Measurements from ENCODE around the gene BCL11B. TPM values are rescaled to one million over a fixed set of nuclear protein-coding genes. Genes with fewer than 3 reads are reported as not detected.
"Not testable (repeated sequence)": the region's sequence is repeated elsewhere in the genome, so short reads cannot be mapped to it uniquely, and the experiment has no call there.

Gene BCL11B
- total RNA-seq, 1 donor: not detected

DNA sequence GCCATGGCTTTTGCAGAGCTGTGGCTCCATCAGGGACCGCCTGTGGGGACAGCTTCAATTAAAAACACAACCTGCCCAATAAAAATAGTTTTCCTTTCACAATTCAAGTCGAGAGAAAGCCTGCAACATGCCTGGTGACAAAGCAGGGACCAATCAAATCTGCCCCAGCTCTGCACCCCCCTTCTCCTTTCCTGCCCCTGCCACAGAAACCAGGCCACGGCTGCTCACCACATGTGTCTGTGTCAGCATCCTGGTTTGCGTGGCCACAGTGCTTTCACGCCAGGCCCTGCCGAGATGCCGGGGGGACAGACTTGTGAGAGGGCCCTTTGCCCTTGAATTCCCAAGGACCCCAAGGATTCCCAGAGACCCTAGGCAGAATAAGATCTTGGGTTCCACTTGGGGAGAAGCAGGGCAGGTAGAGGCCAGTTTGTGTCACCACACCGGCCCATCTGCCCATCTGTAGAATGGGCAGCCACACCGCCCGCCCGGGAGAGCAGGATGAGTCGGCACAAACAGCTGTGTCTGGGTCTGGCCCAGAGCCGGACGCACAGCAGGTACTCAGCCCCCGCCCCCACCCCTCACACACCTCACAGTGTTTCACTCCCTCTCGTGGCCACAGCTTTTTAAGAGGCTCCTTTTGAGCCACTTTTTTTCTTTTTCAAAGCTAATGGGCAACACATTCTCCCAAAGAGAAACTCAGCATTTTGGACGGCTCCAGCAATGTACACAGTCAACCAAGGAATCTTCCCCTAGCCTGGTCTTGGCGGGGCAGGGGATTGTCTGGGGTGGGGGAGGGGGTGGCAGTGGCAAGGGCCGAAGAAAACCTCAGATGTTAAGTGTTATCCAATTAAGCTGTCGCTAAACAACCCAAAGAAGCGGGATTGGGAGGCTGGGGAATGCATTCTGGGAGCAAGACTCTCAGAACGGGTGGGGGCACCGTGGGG, 41.5 kb downstream of the BCL11B start:
- TF ChIP-seq, protein P1, sequence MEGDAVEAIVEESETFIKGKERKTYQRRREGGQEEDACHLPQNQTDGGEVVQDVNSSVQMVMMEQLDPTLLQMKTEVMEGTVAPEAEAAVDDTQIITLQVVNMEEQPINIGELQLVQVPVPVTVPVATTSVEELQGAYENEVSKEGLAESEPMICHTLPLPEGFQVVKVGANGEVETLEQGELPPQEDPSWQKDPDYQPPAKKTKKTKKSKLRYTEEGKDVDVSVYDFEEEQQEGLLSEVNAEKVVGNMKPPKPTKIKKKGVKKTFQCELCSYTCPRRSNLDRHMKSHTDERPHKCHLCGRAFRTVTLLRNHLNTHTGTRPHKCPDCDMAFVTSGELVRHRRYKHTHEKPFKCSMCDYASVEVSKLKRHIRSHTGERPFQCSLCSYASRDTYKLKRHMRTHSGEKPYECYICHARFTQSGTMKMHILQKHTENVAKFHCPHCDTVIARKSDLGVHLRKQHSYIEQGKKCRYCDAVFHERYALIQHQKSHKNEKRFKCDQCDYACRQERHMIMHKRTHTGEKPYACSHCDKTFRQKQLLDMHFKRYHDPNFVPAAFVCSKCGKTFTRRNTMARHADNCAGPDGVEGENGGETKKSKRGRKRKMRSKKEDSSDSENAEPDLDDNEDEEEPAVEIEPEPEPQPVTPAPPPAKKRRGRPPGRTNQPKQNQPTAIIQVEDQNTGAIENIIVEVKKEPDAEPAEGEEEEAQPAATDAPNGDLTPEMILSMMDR (IDR thresholded peaks at IDR 0.05; ENCODE audit: insufficient read depth, low read depth, low read length): no peak
- DNase-seq (ENCODE audit: low read depth): no peak
- no peak overlapping the region for H3K4me3 ChIP-seq (ENCODE audit: low read depth, low read length)

DNA sequence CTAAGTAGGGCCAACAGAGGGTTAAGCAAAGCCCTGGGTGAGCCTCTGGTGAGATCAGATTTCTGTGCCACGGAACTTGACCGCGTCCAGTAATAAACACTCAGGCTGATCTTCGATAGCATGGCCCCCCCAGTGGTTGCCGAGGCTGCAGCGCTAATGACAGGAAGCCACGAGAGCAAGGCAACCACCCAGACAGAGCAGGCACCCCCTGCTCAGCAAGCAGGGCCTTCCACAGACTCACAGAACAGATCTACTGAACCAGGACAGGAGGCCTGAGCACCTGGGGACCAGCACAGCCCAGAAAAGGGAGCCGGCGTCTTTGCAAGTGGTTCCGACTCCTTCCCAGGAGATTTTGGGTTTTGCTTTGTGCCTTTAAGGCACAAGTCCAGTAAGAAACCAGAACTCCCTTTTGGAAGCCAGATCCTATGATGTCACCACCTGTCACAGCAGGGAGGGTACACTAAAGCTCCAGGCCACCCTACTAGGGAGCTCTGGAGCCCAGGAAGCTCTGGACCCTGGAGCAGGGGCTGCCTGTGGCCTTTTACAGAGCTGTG, 42.3 kb downstream of the BCL11B start:
- H3K4me3 ChIP-seq (ENCODE audit: low read depth, low read length): no peak overlapping the region
- TF ChIP-seq, protein P1 (IDR thresholded peaks at IDR 0.05; ENCODE audit: insufficient read depth, low read depth, low read length): no peak
- no peak for DNase-seq (ENCODE audit: low read depth)

DNA sequence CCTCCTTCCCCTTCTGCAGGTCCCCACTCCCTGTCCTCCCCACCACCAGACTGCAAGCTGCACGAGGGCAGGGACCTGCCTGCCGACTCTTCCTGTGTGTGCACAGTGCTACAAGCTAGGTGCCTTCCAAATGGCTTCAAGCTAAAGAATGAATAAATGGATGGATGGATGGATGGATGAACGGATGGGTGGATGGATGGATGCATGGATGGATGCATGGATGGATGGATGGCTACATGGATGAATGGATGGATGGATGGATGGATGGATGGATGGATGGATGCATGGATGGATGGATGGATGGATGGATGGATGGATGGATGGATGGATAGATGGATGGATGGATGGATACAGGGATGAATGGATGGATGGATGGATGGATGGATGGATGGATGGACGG, 43.2 kb downstream of the BCL11B start:
- not testable (repeated sequence) for DNase-seq (ENCODE audit: low read depth); H3K4me3 ChIP-seq (ENCODE audit: low read depth, low read length)

DNA sequence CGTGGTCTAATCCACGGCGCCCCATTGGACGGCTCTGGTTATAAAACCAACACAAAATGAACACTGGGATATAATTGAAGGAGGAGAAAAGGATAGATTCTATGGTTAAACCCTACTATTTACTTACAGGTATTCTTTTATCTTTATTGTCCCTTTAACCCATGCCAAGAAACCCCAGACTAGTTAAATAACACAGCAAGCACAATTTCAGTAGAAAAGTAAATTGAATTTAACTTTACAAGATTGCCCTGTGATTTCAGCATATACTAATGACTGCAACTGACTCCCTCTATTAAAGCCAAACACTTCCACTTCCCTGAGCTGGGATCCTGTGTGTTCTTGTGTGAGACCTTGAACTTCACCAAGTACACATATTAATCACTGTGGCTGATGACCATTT, 45.3 kb downstream of the BCL11B start:
- no peak overlapping the region for H3K4me3 ChIP-seq (ENCODE audit: low read depth, low read length)
- TF ChIP-seq, protein P1 (IDR thresholded peaks at IDR 0.05; ENCODE audit: insufficient read depth, low read depth, low read length): no peak
- no peak for DNase-seq (ENCODE audit: low read depth)

DNA sequence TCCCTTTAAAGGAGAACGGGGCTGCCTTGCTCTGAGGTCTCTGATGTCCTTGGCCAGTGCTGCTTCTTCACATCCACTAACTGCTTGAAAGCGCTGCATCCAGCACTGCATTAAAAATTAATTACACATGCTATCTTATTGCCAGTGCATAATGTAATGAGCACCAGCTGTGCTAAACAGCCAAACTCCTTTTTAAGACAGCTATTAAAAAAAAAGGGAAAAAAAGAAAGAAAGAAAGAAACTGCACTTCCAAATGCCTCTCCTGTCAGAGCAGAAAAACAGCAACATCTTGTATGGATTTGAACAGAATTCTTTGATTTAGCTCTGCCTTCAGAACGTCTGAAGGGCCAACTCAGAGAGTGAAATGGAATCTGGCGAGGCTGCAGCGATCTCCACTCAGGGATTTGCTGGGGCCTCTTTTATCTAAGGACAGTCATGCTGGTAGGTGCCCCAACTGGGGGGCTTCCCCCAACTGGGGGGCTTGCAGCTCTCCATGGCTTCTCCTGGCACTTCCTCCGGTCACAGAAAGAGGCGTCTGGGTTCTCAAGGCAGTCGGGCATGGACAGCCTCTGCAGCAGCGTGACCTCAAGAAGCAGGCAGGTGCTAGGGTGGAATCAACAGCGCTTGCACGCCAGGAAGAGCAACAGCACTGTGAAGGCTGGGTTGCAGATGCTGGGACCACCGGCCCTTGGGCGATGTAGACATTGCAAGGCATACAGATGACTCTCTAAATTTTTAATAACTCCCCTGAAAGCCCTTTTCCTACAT, 46.4 kb downstream of the BCL11B start:
- no peak overlapping the region for H3K4me3 ChIP-seq (ENCODE audit: low read depth, low read length)
- no peak for DNase-seq (ENCODE audit: low read depth)
- TF ChIP-seq, protein P1 (IDR thresholded peaks at IDR 0.05; ENCODE audit: insufficient read depth, low read depth, low read length): no peak

DNA sequence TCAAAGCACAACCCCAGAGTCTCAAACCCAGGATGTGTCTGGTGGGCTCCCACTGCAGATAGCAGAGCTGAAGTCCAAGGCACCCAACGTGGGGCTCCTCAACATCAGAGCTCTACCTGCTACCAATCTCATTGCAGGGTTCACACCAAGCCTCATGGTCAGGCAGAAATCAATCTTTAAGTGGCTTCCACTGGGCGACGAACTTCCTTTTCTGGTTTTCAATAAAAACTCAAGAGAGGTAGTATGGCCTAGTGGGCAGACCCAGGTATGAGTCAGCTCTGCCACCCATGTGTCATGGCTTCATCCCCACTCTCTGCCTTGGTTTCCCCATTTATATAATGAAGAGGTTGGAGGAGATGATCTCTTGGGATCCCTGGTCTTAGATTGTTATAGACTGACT, 47.0 kb downstream of the BCL11B start:
- H3K4me3 ChIP-seq (ENCODE audit: low read depth, low read length): no peak overlapping the region
- DNase-seq (ENCODE audit: low read depth): no peak
- TF ChIP-seq, protein P1 (IDR thresholded peaks at IDR 0.05; ENCODE audit: insufficient read depth, low read depth, low read length): no peak
